Fibroblast of lung (primary cell): ENCODE measurements around the gene CLEC1B. TPM values are rescaled to one million over a fixed set of nuclear protein-coding genes. Genes with fewer than 3 reads are reported as not detected.

Experiments used
- DNase-seq, 2 donors: peaks; one replicate each; pipeline versions ENCODE4 v3.0.0 to v3.0.0-alpha.2; 2010; ENCODE audit warnings: low read depth in 2 of 2
- H2AFZ ChIP-seq: 2 replicates; pipeline ENCODE4 v1.5.1; 2012; ENCODE audit warnings: low read length, control low read depth, inconsistent platforms
- H3K27ac ChIP-seq: 2 replicates; pipeline ENCODE4 v1.5.1; 2011; ENCODE audit warnings: low read length, control low read depth; ENCODE audit not compliant: insufficient read depth
- H3K27me3 ChIP-seq: 2 replicates; pipeline ENCODE4 v1.5.1; 2011; ENCODE audit warnings: mild to moderate bottlenecking, low read length; ENCODE audit not compliant: control insufficient read depth, insufficient read depth
- H3K36me3 ChIP-seq: 2 replicates; pipeline ENCODE4 v1.5.1; 2011; ENCODE audit warnings: low read length; ENCODE audit not compliant: control insufficient read depth, insufficient read depth
- H3K4me1 ChIP-seq: 2 replicates; pipeline ENCODE4 v1.5.1; 2011; ENCODE audit warnings: low read length; ENCODE audit not compliant: control insufficient read depth, insufficient read depth; ENCODE audit errors: extremely low read depth
- H3K4me2 ChIP-seq: 2 replicates; pipeline ENCODE4 v1.5.1; 2011; ENCODE audit warnings: low read length, control low read depth; ENCODE audit not compliant: insufficient read depth; ENCODE audit errors: extremely low read depth
- H3K4me3 ChIP-seq, 4 experiments: fragments of 200-600 bp in 1 of 4; sonication (generic) in 1 of 4; replicated peaks in 1 of 4; 2 replicates each; pipeline ENCODE4 v1.5.1; 2011 to 2016; ENCODE audit warnings: low read length in 4 of 4, low read depth in 3 of 4, mild to moderate bottlenecking in 3 of 4, control low read depth in 2 of 4, inconsistent platforms in 1 of 4, mixed read lengths in 1 of 4; ENCODE audit not compliant: insufficient read depth in 1 of 4; ENCODE audit errors: control extremely low read depth in 1 of 4
- H3K79me2 ChIP-seq: 2 replicates; pipeline ENCODE4 v1.5.1; 2012; ENCODE audit warnings: mild to moderate bottlenecking, low read length, inconsistent platforms; ENCODE audit not compliant: control insufficient read depth, insufficient read depth
- H3K9ac ChIP-seq: 2 replicates; pipeline ENCODE4 v1.5.1; 2011; ENCODE audit warnings: mild to moderate bottlenecking, low read length, control low read depth; ENCODE audit not compliant: insufficient read depth
- H3K9me3 ChIP-seq: 2 replicates; pipeline ENCODE4 v1.5.1; 2012; ENCODE audit warnings: low read depth, low read length; ENCODE audit not compliant: control insufficient read depth, insufficient read depth
- H4K20me1 ChIP-seq: 2 replicates; pipeline ENCODE4 v1.5.1; 2011; ENCODE audit warnings: low read length; ENCODE audit not compliant: control insufficient read depth, insufficient read depth; ENCODE audit errors: extremely low read depth
- CTCF ChIP-seq, 2 donors: IDR thresholded peaks in 1 of 2; conservative IDR thresholded peaks in 1 of 2; 1 replicate in 1 of 2; 2 replicates in 1 of 2; pipeline ENCODE4 v1.5.1; 2011 to 2012; ENCODE audit warnings: low read length in 2 of 2, control low read depth in 1 of 2, inconsistent platforms in 1 of 2, low read depth in 1 of 2, mild to moderate bottlenecking in 1 of 2
- EZH2 ChIP-seq: IDR thresholded peaks from 2 replicates; pipeline ENCODE4 v1.5.1; 2012; ENCODE audit warnings: low read length, control low read depth, mild to moderate bottlenecking; ENCODE audit errors: missing control alignments
- polyA plus RNA-seq, 2 donors: library from polyadenylated mRNA; depleted of rRNA in 1 of 2; stranded (reverse) in 1 of 2; unstranded in 1 of 2; fragments of >200 nt; gene quantifications; 2 replicates each; pipeline ENCODE4 v1.2.1, GENCODE V29; 2011 to 2012; ENCODE audit warnings: missing spikeins in 1 of 2
- total RNA-seq: library from RNA; depleted of rRNA; stranded (reverse); fragments of >200 nt; gene quantifications from 2 replicates; pipeline ENCODE4 v1.2.1, GENCODE V29; 2014

CLEC1B gene
- total and polyA plus RNA-seq, 2 donors (not counting 1 experiment from before 2014, with no cell fraction given) = not detected

GRCh38 chr12:9951026-9951675, 47.8 kb downstream of the CLEC1B start:
- H3K36me3 ChIP-seq = no peaks in the 10 kb centered on the region
- no peak overlapping the region for H3K9ac ChIP-seq
- no peak overlapping the region for H3K4me3 ChIP-seq
- H3K27ac ChIP-seq = no peak overlapping the region
- no peaks in the 10 kb centered on the region for H3K4me1 ChIP-seq
- H3K79me2 ChIP-seq = no peaks in the 10 kb centered on the region
- H3K27me3 ChIP-seq = no peaks in the 10 kb centered on the region
- H3K9me3 ChIP-seq = no peaks in the 10 kb centered on the region
- no peak overlapping the region for H3K4me2 ChIP-seq
- no peak overlapping the region for H2AFZ ChIP-seq
- no peaks in the 10 kb centered on the region for H4K20me1 ChIP-seq
- no peak for DNase-seq
- TF ChIP-seq EZH2 = no peak
- no peak for TF ChIP-seq CTCF (conservative IDR thresholded peaks at IDR 0.05 in 1 of 2, IDR thresholded peaks at IDR 0.05 in 1 of 2; ENCODE audit: low read depth in 1 of 2, low read length in 2 of 2)

- Histone ChIP-seq H3K4me2 (no peak overlapping the region), H2AFZ (no peak overlapping the region), H3K79me2 (no peaks in the 10 kb centered on the region), H4K20me1 (no peaks in the 10 kb centered on the region), H3K27me3 (no peaks in the 10 kb centered on the region), H3K27ac (no peak overlapping the region), H3K4me1 (no peaks in the 10 kb centered on the region), H3K9ac (no peak overlapping the region), H3K9me3 (no peaks in the 10 kb centered on the region), H3K4me3 (no peak overlapping the region), H3K36me3 (no peaks in the 10 kb centered on the region)
- no peak for TF ChIP-seq EZH2
- no peak for TF ChIP-seq CTCF (conservative IDR thresholded peaks at IDR 0.05 in 1 of 2, IDR thresholded peaks at IDR 0.05 in 1 of 2; ENCODE audit: low read depth in 1 of 2, low read length in 2 of 2)
- DNase-seq = no peak
These were observed 50.2 kb downstream of the CLEC1B start for GRCh38 chr12:9948606-9949296.

GRCh38 chr12:9947674-9948073, 51.2 kb downstream of the CLEC1B start:
- H3K27me3 ChIP-seq = peaks cover 4% of the 10 kb centered on the region
- no peaks in the 10 kb centered on the region for H4K20me1 ChIP-seq
- H3K4me2 ChIP-seq = no peak overlapping the region
- H3K36me3 ChIP-seq = no peaks in the 10 kb centered on the region
- no peaks in the 10 kb centered on the region for H3K4me1 ChIP-seq
- H3K79me2 ChIP-seq = no peaks in the 10 kb centered on the region
- H3K9me3 ChIP-seq = no peaks in the 10 kb centered on the region
- no peak for DNase-seq
- no peak for TF ChIP-seq EZH2
- TF ChIP-seq CTCF (conservative IDR thresholded peaks at IDR 0.05 in 1 of 2, IDR thresholded peaks at IDR 0.05 in 1 of 2; ENCODE audit: low read depth in 1 of 2, low read length in 2 of 2) = no peak
- H3K9ac ChIP-seq = no peak overlapping the region
- no peak overlapping the region for H2AFZ ChIP-seq
- H3K27ac ChIP-seq = no peak overlapping the region
- H3K4me3 ChIP-seq = no peak overlapping the region
